Kidney epithelial cell (primary cell): ENCODE measurements around the gene BTN3A1. TPM values are rescaled to one million over a fixed set of nuclear protein-coding genes. Genes with fewer than 3 reads are reported as not detected.

Source experiments
- DNase-seq: peaks from one replicate; pipeline ENCODE4 v3.0.0-alpha.2; 2010; ENCODE audit warnings: low read depth
- H3K27me3 ChIP-seq: 2 replicates; pipeline ENCODE4 v1.6.0; 2011; ENCODE audit warnings: low read length; ENCODE audit not compliant: control insufficient read depth, insufficient read depth
- H3K36me3 ChIP-seq: 2 replicates; pipeline ENCODE4 v1.5.1; 2011; ENCODE audit warnings: low read length; ENCODE audit not compliant: control insufficient read depth, insufficient read depth
- H3K4me3 ChIP-seq: 2 replicates; pipeline ENCODE4 v1.5.1; 2011; ENCODE audit warnings: low read depth, mild to moderate bottlenecking, control low read depth, low read length
- total RNA-seq: library from RNA; depleted of rRNA; stranded (reverse); fragments of >200 nt; gene quantifications from 2 replicates; pipeline ENCODE4 v1.2.3, GENCODE V29; 2015
- TF ChIP-seq, protein P1 (sequence below): IDR thresholded peaks from 2 replicates; pipeline ENCODE4 v1.5.1; 2011; ENCODE audit warnings: mild to moderate bottlenecking, moderate library complexity, low read length, control low read depth, inconsistent platforms; ENCODE audit not compliant: insufficient read depth, poor library complexity, severe bottlenecking

BTN3A1 gene
- total RNA-seq, 1 donor from 2014 or later = 11.7 TPM

DNA sequence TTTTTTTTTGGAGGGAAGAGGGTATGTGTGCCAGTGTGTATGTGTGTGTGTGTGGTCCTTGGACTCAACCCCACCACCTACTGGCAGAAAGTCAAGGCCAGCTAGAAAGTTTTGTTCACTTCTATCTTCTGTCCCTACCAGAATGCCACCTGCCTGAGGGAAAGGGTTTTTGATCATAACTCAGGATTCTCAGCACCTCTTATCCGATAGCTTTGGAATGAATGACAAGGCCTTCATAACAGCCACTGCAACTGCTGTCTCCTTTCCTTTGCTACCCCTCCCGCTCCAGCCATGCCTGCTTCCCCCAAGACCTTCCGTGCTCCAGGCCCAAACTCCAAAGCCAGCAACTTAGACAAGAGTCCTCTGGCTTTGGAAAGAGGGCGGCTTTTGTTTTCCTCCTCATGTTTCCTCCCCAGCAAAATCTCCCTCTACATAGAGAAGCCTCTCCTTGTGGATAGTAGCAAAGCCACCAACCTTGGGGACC is 18.7 kb downstream of the BTN3A1 start:
- no peak for DNase-seq
- TF ChIP-seq, protein P1, sequence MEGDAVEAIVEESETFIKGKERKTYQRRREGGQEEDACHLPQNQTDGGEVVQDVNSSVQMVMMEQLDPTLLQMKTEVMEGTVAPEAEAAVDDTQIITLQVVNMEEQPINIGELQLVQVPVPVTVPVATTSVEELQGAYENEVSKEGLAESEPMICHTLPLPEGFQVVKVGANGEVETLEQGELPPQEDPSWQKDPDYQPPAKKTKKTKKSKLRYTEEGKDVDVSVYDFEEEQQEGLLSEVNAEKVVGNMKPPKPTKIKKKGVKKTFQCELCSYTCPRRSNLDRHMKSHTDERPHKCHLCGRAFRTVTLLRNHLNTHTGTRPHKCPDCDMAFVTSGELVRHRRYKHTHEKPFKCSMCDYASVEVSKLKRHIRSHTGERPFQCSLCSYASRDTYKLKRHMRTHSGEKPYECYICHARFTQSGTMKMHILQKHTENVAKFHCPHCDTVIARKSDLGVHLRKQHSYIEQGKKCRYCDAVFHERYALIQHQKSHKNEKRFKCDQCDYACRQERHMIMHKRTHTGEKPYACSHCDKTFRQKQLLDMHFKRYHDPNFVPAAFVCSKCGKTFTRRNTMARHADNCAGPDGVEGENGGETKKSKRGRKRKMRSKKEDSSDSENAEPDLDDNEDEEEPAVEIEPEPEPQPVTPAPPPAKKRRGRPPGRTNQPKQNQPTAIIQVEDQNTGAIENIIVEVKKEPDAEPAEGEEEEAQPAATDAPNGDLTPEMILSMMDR = peak; percentile 70
- H3K4me3 ChIP-seq = no peak overlapping the region
- H3K27me3 ChIP-seq = no peaks in the 10 kb centered on the region
- no peaks in the 10 kb centered on the region for H3K36me3 ChIP-seq

DNA sequence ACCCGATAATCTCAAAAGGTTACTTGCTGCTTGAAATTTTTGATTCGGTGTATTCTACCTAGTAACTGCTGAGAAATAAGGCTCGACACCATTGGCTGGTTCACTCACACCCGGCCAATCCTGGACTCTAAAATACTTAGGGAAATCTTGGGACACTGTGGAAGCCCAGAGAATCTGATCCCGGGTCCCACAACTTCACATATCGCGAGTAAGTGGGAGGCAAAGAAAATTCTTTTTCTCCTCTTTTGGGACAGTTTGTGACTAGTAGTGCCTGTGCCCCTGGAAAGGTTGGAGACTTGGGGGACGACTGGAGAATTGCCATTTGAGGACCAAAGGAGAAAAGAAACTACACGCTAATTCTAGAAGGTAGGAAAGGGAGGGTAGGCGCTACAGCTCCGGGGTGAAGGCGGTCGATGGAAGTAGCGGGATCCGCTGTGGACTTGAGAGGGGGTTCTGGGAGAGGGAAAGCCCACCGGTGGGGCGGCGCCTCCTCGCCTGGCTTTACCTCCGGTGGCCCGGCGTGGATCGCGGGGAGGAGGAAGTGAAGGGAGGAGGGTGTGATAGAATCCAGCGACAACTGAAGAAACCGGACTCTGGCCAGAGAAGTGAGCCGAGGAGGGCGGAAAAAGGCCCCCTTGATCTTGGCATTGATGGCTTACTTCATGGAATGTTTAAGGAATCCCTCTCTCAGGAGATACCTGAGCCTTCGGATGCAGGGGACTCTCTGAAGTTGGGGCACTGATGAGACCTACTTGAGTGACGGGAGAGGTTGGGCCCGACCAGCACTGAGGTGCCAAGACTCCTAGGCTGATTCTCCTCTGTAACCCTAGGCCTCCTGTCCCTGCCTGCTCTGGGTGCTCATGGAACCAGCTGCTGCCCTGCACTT is 19.4 kb downstream of the BTN3A1 start:
- TF ChIP-seq, protein P1 = no peak
- Histone ChIP-seq H3K4me3 (peak overlapping the region; percentile 71), H3K36me3 (no peaks in the 10 kb centered on the region), H3K27me3 (no peaks in the 10 kb centered on the region)
- peak; percentile 80 for DNase-seq

GRCh38 chr6:26422329-26422728 is 20.3 kb downstream of the BTN3A1 start:
- TF ChIP-seq, protein P1 = no peak
- H3K36me3 ChIP-seq = no peaks in the 10 kb centered on the region
- H3K4me3 ChIP-seq = peak overlapping the region; percentile 71
- H3K27me3 ChIP-seq = no peaks in the 10 kb centered on the region
- no peak for DNase-seq

DNA sequence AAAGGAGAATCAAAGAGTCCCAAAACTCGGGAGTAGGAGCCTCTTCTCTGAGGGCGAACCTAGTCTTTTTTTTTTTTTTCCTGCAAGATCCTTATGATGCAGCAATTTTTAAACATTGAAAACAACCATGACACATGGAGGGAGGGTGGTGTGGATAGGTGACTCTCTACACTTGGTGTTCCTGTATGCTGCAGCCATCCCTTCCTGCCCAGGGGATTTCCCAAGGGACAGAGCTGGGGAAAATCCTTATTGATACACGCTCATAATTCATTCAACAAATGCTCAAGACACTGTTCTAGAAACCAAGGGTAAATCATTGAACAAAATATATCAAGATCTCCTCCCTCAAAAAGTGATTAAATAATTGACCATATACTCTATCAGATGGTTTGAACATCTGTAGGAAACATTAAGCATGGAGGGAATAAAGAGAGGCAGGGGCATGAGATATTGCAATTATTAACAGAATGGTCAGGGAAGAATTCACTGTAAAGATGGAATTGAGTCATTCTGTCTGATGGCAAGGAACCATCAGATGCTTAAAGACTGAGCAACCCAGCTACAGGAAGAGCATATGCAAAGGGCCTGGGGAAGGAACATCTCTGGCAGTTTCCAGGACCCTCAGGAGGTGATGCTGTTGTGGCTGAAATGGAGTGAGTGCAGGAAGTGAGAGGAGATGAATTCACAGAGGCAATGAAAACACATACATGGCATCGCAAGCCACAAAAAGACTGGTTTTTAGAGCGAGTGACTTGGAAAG is 24.8 kb downstream of the BTN3A1 start:
- no peak for DNase-seq
- no peak overlapping the region for H3K4me3 ChIP-seq
- TF ChIP-seq, protein P1 = no peak
- no peaks in the 10 kb centered on the region for H3K27me3 ChIP-seq
- no peaks in the 10 kb centered on the region for H3K36me3 ChIP-seq

GRCh38 chr6:26427451-26427809 is 25.4 kb downstream of the BTN3A1 start:
- H3K36me3 ChIP-seq = no peaks in the 10 kb centered on the region
- TF ChIP-seq, protein P1 = no peak
- DNase-seq = no peak
- no peak overlapping the region for H3K4me3 ChIP-seq
- no peaks in the 10 kb centered on the region for H3K27me3 ChIP-seq
